B cell (primary cell): ENCODE measurements around the gene ANKRD33. TPM values are rescaled to one million over a fixed set of nuclear protein-coding genes. Genes with fewer than 3 reads are reported as not detected.

Source experiments
- ATAC-seq: fragments of 200-7000 bp; cut with Tn5 transposase; one replicate; pipeline ENCODE4 v1.10.0; 2021; ENCODE audit warnings: low read depth, mild to moderate bottlenecking, moderate number of reproducible peaks, moderate library complexity
- CTCF ChIA-PET: fragments of 350-600 bp; sonication (Branson Sonifier 250); formaldehyde crosslinking; loops from one replicate; lab custom pipeline; 2021; ENCODE audit warnings: antibody characterized with exemption, inconsistent platforms; lab: Charles Lee
- POLR2A ChIA-PET: fragments of 350-600 bp; sonication (Branson Sonifier 250); formaldehyde crosslinking; loops from one replicate; lab custom pipeline; 2021; ENCODE audit warnings: antibody characterized with exemption; lab: Charles Lee
- DNase-seq: peaks from one replicate; pipeline ENCODE4 v3.0.0; 2013
- H2AFZ ChIP-seq: 2 replicates; pipeline ENCODE4 v1.6.1; 2012; ENCODE audit warnings: mild to moderate bottlenecking, low read depth, low read length; ENCODE audit not compliant: insufficient read depth, poor library complexity, severe bottlenecking
- H3K27ac ChIP-seq, 2 donors: 1 replicate in 1 of 2; 2 replicates in 1 of 2; pipeline ENCODE4 v1.5.1; 2012 to 2013; ENCODE audit warnings: low read length in 2 of 2, mild to moderate bottlenecking in 2 of 2, moderate library complexity in 1 of 2
- H3K27me3 ChIP-seq, 4 experiments: fragments of 200-600 bp in 1 of 4; sonication (generic) in 1 of 4; replicated peaks in 1 of 4; 1 replicate in 2 of 4; 2 replicates in 2 of 4; pipeline versions ENCODE4 v1.6.1 to v1.7.0; 2013 to 2016; ENCODE audit warnings: low read length in 3 of 4, mild to moderate bottlenecking in 2 of 4, mixed read lengths in 1 of 4, moderate library complexity in 1 of 4; ENCODE audit not compliant: insufficient read depth in 4 of 4, control insufficient read depth in 3 of 4; ENCODE audit errors: control extremely low read depth in 1 of 4
- H3K36me3 ChIP-seq, 2 experiments: replicated peaks in 1 of 2; 1 replicate in 1 of 2; 2 replicates in 1 of 2; pipeline versions ENCODE4 v1.6.1 to v1.7.1; 2013; ENCODE audit warnings: low read length in 1 of 2; ENCODE audit not compliant: insufficient read depth in 2 of 2, control insufficient read depth in 1 of 2; ENCODE audit errors: control extremely low read depth in 1 of 2, extremely low read depth in 1 of 2
- H3K4me1 ChIP-seq, 2 donors: fragments of 200-600 bp in 1 of 2; sonication (generic) in 1 of 2; 1 replicate in 1 of 2; 2 replicates in 1 of 2; pipeline versions ENCODE4 v1.5.1 to v1.6.1; 2013 to 2017; ENCODE audit warnings: low read length in 2 of 2; ENCODE audit not compliant: control insufficient read depth in 2 of 2, insufficient read depth in 2 of 2
- H3K4me2 ChIP-seq: replicated peaks from 2 replicates; pipeline ENCODE3; 2012; ENCODE audit warnings: mild to moderate bottlenecking, low read depth, low read length; ENCODE audit not compliant: poor library complexity, severe bottlenecking
- H3K4me3 ChIP-seq, 5 experiments: fragments of 200-600 bp in 1 of 5; sonication (generic) in 1 of 5; 1 replicate in 3 of 5; 2 replicates in 2 of 5; pipeline versions ENCODE4 v1.5.1 to v1.7.0; 2011 to 2016; ENCODE audit warnings: low read length in 4 of 5, mild to moderate bottlenecking in 4 of 5, low read depth in 2 of 5, control low read depth in 1 of 5, moderate library complexity in 1 of 5; ENCODE audit not compliant: insufficient read depth in 1 of 5; ENCODE audit errors: control extremely low read depth in 1 of 5, extremely low read depth in 1 of 5
- H3K79me2 ChIP-seq: fragments of 200-600 bp; sonication (generic); one replicate; pipeline ENCODE4 v1.6.0; 2016; ENCODE audit warnings: low read length; ENCODE audit not compliant: control insufficient read depth, insufficient read depth
- H3K9ac ChIP-seq: fragments of 200-600 bp; sonication (generic); 2 replicates; pipeline ENCODE4 v1.6.1; 2017; ENCODE audit warnings: mild to moderate bottlenecking, low read length, moderate library complexity
- H3K9me3 ChIP-seq, 3 donors: one replicate each; pipeline versions ENCODE4 v1.6.1 to v1.7.1; 2013; ENCODE audit warnings: low read length in 2 of 3; ENCODE audit not compliant: control insufficient read depth in 2 of 3, insufficient read depth in 1 of 3; ENCODE audit errors: control extremely low read depth in 1 of 3
- H4K20me1 ChIP-seq: 2 replicates; pipeline ENCODE4 v1.6.0; 2012; ENCODE audit warnings: mild to moderate bottlenecking, low read length; ENCODE audit not compliant: insufficient read depth, control insufficient read depth, poor library complexity, severe bottlenecking
- H3K27ac Mint-ChIP-seq: one replicate; pipeline ENCODE4 v1.8.0; 2021; ENCODE audit warnings: mixed read lengths
- H3K27me3 Mint-ChIP-seq: one replicate; pipeline ENCODE4 v1.8.0; 2021; ENCODE audit warnings: mixed read lengths
- H3K4me1 Mint-ChIP-seq: one replicate; pipeline ENCODE4 v1.8.0; 2021; ENCODE audit warnings: mixed read lengths
- H3K4me3 Mint-ChIP-seq: one replicate; pipeline ENCODE4 v1.8.0; 2021; ENCODE audit warnings: mixed read lengths
- H3K9me3 Mint-ChIP-seq: one replicate; pipeline ENCODE4 v1.8.0; 2022; ENCODE audit warnings: mixed read lengths; ENCODE audit not compliant: insufficient read depth
- EZH2 ChIP-seq: IDR thresholded peaks from 2 replicates; pipeline ENCODE4 v1.6.1; 2012; ENCODE audit warnings: borderline replicate concordance, low read depth, mild to moderate bottlenecking, moderate library complexity, low read length; ENCODE audit not compliant: insufficient read depth, poor library complexity, severe bottlenecking
- WGBS: methylation state at CpG from one replicate; pipeline ENCODE4 v1.1.5; 2013; ENCODE audit warnings: missing lambda C conversion rate; ENCODE audit not compliant: insufficient coverage; 5-methylcytosine and 5-hydroxymethylcytosine counted together
- intact Hi-C: fragments of 100-400 bp; cut with micrococcal nuclease; formaldehyde crosslinking; loops from one replicate; pipeline ENCODE4 v1.10.0; 2022
- polyA plus RNA-seq: library from polyadenylated mRNA; depleted of rRNA; stranded (reverse); fragments of >200 nt; gene quantifications from 2 replicates; pipeline ENCODE4 v1.2.3, GENCODE V29; 2012
- total RNA-seq, 2 donors: library from RNA; stranded (reverse); fragments of 120-200 nt in 1 of 2; gene quantifications; 1 replicate in 1 of 2; 2 replicates in 1 of 2; pipeline versions ENCODE4 v1.2.3 to v1.2.4, GENCODE V29; 2013 to 2022
- TF ChIP-seq, protein P1 (sequence below): fragments of 200-600 bp; IDR thresholded peaks from one replicate; pipeline ENCODE4 v1.8.0; 2022; ENCODE audit warnings: antibody characterized with exemption, mild to moderate bottlenecking

Gene ANKRD33
- total and polyA plus RNA-seq, 2 donors (not counting 1 experiment from before 2014, with no cell fraction given) = not detected

DNA sequence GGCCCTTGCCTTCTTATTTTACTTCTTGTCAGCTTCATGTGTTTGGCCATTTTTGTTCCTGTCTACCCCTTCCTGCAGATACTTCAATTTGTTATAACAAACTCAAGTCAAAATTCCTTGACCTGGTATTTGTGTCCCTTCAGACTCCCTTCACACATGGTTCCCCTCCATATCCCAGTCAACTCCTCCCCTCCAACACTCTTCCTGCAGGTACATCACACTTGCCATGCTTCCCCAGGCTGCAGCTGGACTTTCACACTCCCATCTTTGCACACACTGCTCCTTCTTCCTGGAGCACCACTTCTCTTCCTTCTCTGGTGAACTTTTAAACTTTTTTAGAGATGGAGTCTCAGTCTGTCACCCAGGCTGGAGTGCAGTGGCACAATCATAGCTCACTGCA is 20.5 kb upstream of the ANKRD33 start:
- ChIA-PET CTCF (interaction anchor here (0.6 to 1.2 kb wide), 2 partner anchors 47 to 272 kb away, joined by 3 read pairs; no protein-coding TSS in a partner anchor), POLR2A (no interaction called here)
- Mint-ChIP-seq H3K27me3 (peaks cover 59% of the 10 kb centered on the region), H3K9me3 (no peaks in the 10 kb centered on the region), H3K27ac (no peak overlapping the region), H3K4me3 (no peak overlapping the region), H3K4me1 (peaks cover 30% of the 10 kb centered on the region)
- intact Hi-C loops = no loop called here
- Histone ChIP-seq H3K9me3 (peaks cover 0 to 11% (median 0%) of the 10 kb centered on the region in 3 donors), H3K79me2 (no peaks in the 10 kb centered on the region), H3K4me3 (no peak overlapping the region), H3K4me2 (no peak overlapping the region), H3K4me1 (peaks cover 33 to 50% of the 10 kb centered on the region in 2 donors), H2AFZ (no peak overlapping the region), H3K36me3 (no peaks in the 10 kb centered on the region), H3K27me3 (peaks cover 0 to 86% (median 44%) of the 10 kb centered on the region in 4 experiments), H3K9ac (no peak overlapping the region), H4K20me1 (no peaks in the 10 kb centered on the region), H3K27ac (no peak overlapping the region)
- ATAC-seq (no peak), DNase-seq (no peak)
- no peak for TF ChIP-seq EZH2
- TF ChIP-seq, protein P1, sequence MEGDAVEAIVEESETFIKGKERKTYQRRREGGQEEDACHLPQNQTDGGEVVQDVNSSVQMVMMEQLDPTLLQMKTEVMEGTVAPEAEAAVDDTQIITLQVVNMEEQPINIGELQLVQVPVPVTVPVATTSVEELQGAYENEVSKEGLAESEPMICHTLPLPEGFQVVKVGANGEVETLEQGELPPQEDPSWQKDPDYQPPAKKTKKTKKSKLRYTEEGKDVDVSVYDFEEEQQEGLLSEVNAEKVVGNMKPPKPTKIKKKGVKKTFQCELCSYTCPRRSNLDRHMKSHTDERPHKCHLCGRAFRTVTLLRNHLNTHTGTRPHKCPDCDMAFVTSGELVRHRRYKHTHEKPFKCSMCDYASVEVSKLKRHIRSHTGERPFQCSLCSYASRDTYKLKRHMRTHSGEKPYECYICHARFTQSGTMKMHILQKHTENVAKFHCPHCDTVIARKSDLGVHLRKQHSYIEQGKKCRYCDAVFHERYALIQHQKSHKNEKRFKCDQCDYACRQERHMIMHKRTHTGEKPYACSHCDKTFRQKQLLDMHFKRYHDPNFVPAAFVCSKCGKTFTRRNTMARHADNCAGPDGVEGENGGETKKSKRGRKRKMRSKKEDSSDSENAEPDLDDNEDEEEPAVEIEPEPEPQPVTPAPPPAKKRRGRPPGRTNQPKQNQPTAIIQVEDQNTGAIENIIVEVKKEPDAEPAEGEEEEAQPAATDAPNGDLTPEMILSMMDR = no peak

DNA sequence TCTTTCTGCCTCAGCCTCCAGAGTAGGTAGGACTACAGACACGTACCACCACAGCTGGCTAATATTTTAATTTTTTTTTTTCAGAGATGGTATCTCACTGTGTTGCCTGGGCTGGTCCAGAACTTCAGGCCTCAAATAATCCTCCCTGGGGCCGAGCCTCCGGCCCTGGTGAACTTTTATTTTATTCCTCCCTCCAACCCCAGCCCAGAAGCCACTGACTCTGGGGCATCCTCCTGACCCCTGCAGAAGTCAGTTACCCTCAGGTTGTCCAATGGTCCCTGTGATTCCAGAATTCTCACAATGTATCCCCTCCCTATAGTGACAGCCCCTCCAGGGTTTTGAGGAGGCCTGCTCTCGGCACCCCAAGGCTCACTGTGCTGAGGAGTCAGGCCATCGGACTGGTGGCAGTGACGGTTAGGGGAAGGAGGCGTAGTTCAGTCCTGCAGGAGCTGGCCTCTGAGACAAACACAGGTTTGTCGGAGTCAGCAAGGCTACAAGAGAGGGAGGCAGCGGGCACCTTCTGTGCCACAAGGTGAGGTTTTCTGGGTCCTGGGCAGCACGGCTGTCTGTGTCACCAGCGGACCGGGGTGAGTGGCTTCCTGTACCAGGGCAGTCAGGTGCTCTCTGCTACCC is 20.0 kb upstream of the ANKRD33 start:
- no peaks in the 10 kb centered on the region for H3K9me3 Mint-ChIP-seq

More for the DNA sequence above, 20.0 kb upstream of the ANKRD33 start:
- TF ChIP-seq EZH2 = no peak
- TF ChIP-seq, protein P1 = no peak
- no peak overlapping the region for H3K27ac Mint-ChIP-seq
- peaks cover 30% of the 10 kb centered on the region for H3K4me1 Mint-ChIP-seq
- DNase-seq (no peak), ATAC-seq (no peak)
- Histone ChIP-seq H3K9me3 (peaks cover 0 to 11% (median 0%) of the 10 kb centered on the region in 3 donors), H3K27me3 (peaks cover 0 to 88% (median 44%) of the 10 kb centered on the region in 4 experiments), H3K9ac (no peak overlapping the region), H2AFZ (no peak overlapping the region), H3K79me2 (no peaks in the 10 kb centered on the region), H3K4me2 (no peak overlapping the region), H4K20me1 (no peaks in the 10 kb centered on the region), H3K4me3 (no peak overlapping the region), H3K36me3 (no peaks in the 10 kb centered on the region), H3K27ac (no peak overlapping the region), H3K4me1 (peaks cover 33 to 50% of the 10 kb centered on the region in 2 donors)
- 88% methylated on average over 10 of the region's 12 CpGs for WGBS
- ChIA-PET CTCF (no interaction called here), POLR2A (no interaction called here)
- H3K4me3 Mint-ChIP-seq = peak overlapping the region; percentile 52
- intact Hi-C loops = no loop called here
- peaks cover 60% of the 10 kb centered on the region for H3K27me3 Mint-ChIP-seq
